Right cardiac atrium (tissue), 5 donors: ENCODE results near the gene BEND6. TPM values are rescaled to one million over a fixed set of nuclear protein-coding genes. Genes with fewer than 3 reads are reported as not detected.
"Not testable (repeated sequence)": the region's sequence is repeated elsewhere in the genome, so short reads cannot be mapped to it uniquely, and the experiment has no call there.

ENCODE experiments used
- ATAC-seq, 2 donors: fragments of 200-7000 bp; cut with Tn5 transposase; one replicate each; pipeline versions ENCODE4 v1.8.0 to v1.9.1; 2020; ENCODE audit warnings: moderate library complexity in 2 of 2, mild to moderate bottlenecking in 1 of 2
- DNase-seq, 3 donors: peaks; one replicate each; pipeline ENCODE4 v3.0.0-alpha.2; 2020
- H3K27ac ChIP-seq: one replicate; pipeline ENCODE4 v1.5.1; 2013; ENCODE audit warnings: mild to moderate bottlenecking, low read length, control low read depth, moderate library complexity
- H3K27me3 ChIP-seq: one replicate; pipeline ENCODE4 v1.6.1; 2013; ENCODE audit not compliant: control insufficient read depth, insufficient read depth
- H3K4me1 ChIP-seq: one replicate; pipeline ENCODE4 v1.6.1; 2013; ENCODE audit warnings: low read length; ENCODE audit not compliant: control insufficient read depth, insufficient read depth
- H3K4me3 ChIP-seq: one replicate; pipeline ENCODE4 v1.5.1; 2013; ENCODE audit warnings: low read length, control low read depth
- H3K9me3 ChIP-seq: one replicate; pipeline ENCODE4 v1.6.1; 2013; ENCODE audit warnings: low read length; ENCODE audit not compliant: control insufficient read depth
- whole genome bisulfite sequencing: extraction: QIAGEN DNeasy Blood & Tissue Kit; methylation state at CpG from one replicate; pipeline ENCODE4 v1.1.7; 2013; 5-methylcytosine and 5-hydroxymethylcytosine counted together
- intact Hi-C, 4 donors: fragments of 100-400 bp; cut with DNase I; formaldehyde crosslinking; loops; one replicate each; pipeline versions ENCODE4 v1.11.0 to v1.14.0; 2022 to 2023
- polyA plus RNA-seq: library from polyadenylated mRNA; stranded (reverse); fragments of 200-250 nt; gene quantifications from one replicate; pipeline ENCODE4 v1.2.3, GENCODE V29; 2013
- total RNA-seq, 4 donors: library from RNA; stranded (reverse); fragmentation: NEBNext Ultra II Directional; extraction: Animal tissue kit (Norgen Biotek cat#: 25700); gene quantifications; one replicate each; pipeline ENCODE4 v1.2.1, GENCODE V29; 2021
- donor health status: healthy with polysubstance abuse.
- donor health status: DM: no; HTN: yes; CAD: no.
- donor health status: DM: no; HTN: no; CAD: no.
- donor health status: DM: no; HTN: yes; CAD: no; lungs with severe emphysema.
- donor health status: DM: yes; HTN: yes; CAD: no.

BEND6 gene
- total and polyA plus RNA-seq, 5 donors, result 0.70 to 2.4 (median 1.3) TPM

DNA sequence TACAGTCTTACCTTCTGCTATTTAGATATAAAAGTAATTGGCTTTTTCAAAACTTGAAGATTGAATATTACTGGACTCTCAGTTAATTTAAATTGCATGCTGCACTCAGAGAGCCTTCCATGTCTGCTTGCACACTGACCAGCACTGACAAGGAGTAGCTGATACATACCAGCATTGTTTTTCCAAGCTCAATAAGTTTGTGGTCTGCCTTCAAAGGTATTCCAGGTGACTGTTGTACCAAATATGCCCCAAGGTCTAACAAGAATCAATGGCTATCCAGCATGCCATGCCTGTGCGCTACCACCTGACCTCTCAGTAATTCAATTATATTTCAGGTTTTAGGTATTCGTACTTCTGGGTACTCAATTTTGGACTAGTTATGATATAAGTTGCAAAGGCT lies 30.0 kb downstream of the BEND6 start:
- Histone ChIP-seq H3K4me1 (no peaks in the 10 kb centered on the region), H3K9me3 (no peaks in the 10 kb centered on the region), H3K4me3 (no peak overlapping the region), H3K27ac (no peak overlapping the region), H3K27me3 (no peaks in the 10 kb centered on the region)
- WGBS, result 96% methylated on average over 2 of the region's 2 CpGs
- no peak for ATAC-seq
- intact Hi-C loops, result no loop called here
- DNase-seq, result no peak

DNA sequence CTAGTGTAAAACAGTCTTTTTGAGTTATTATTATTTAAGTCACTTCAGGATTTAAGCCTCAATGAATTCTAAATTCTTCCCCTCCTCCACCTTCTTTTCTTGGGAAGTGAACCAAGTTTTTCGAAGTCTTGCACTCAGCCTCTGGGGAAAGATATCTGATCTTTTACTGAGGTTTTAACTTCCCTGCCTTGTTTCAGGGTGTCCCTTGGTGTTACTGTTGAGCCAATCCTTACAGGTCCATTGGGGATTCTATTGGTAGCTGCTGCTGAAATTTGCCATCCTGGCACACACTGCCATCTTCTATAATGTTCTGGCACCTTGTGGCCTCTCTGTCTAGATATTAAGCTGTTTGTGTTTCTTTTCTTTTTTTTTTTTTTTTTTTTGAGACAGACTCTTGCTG lies 31.7 kb downstream of the BEND6 start:
- Histone ChIP-seq H3K27me3 (no peaks in the 10 kb centered on the region), H3K4me3 (no peak overlapping the region), H3K9me3 (no peaks in the 10 kb centered on the region), H3K27ac (no peak overlapping the region), H3K4me1 (no peaks in the 10 kb centered on the region)
- no peak for ATAC-seq
- no peak for DNase-seq
- intact Hi-C loops, result no loop called here
- WGBS, result 53% methylated on average over 1 of the region's 1 CpG

DNA sequence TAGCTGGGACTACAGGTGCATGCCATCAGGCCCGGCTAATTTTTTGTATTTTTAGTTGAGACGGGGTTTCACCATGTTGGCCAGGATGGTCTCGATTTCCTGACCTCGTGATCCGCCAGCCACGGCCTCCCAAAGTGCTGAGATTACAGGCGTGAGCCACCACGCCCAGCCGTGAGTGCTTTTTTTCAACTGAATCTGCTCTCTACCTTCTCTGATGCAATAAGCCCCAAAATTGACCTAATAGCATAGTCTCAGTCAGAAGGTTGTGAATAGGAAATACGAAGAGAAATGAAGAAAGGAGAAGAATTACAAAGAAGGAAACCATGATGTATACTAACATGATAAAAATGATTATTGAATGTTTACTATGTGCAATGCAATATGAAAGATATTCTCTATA lies 33.2 kb downstream of the BEND6 start:
- DNase-seq (no peak), ATAC-seq (no peak)
- intact Hi-C loops, result no loop called here
- H3K4me1 ChIP-seq, result no peaks in the 10 kb centered on the region
- 85% methylated on average over 10 of the region's 10 CpGs for WGBS
- H3K27ac ChIP-seq, result no peak overlapping the region
- no peaks in the 10 kb centered on the region for H3K27me3 ChIP-seq
- no peaks in the 10 kb centered on the region for H3K9me3 ChIP-seq
- H3K4me3 ChIP-seq, result no peak overlapping the region

DNA sequence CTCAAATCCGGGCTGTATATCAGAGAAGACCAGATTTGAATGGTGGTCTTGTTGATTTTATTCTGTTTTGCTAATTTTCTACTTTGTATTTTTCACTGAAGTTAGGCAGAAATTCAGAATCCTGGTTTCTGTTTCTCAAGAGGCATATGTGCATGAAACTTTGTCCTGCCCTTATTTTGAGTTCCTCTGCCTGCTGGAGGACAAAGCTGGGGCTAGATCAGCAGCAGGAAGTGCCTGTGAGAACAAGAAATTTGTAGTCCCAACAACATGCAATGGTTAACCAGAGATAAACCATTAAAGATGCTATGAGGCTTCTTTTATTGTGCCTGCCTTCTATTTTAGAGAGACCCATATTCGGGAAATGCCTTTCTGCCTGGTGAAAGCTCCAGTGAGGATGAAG lies 37.1 kb downstream of the BEND6 start:
- ATAC-seq (no peak), DNase-seq (no peak)
- intact Hi-C loops, result no loop called here
- Histone ChIP-seq H3K4me3 (no peak overlapping the region), H3K27me3 (no peaks in the 10 kb centered on the region), H3K9me3 (no peaks in the 10 kb centered on the region), H3K4me1 (no peaks in the 10 kb centered on the region), H3K27ac (no peak overlapping the region)
- WGBS, result 77% methylated on average over 2 of the region's 2 CpGs

DNA sequence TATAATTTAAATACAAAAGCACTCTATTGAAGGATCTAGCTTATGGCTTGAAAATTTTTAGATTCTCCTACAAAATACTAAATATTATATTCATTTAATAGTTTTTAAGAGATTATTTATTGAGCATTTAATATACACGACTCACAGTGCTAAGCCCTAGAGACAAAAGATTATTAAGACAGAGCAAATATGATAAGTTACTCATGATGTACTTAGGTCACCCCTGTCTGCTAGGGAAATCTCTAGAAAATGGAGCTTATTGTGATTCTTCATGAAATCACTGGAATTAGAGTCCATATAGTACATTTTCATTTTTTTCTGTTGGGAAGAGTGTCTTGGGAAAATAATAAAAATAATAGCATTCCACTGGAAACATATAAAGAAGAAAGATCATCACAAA lies 37.8 kb downstream of the BEND6 start:
- WGBS, result 68% methylated on average over 1 of the region's 1 CpG
- Histone ChIP-seq H3K9me3 (no peaks in the 10 kb centered on the region), H3K27ac (no peak overlapping the region), H3K27me3 (no peaks in the 10 kb centered on the region), H3K4me1 (no peaks in the 10 kb centered on the region), H3K4me3 (no peak overlapping the region)
- ATAC-seq (no peak), DNase-seq (no peak)
- intact Hi-C loops, result no loop called here

DNA sequence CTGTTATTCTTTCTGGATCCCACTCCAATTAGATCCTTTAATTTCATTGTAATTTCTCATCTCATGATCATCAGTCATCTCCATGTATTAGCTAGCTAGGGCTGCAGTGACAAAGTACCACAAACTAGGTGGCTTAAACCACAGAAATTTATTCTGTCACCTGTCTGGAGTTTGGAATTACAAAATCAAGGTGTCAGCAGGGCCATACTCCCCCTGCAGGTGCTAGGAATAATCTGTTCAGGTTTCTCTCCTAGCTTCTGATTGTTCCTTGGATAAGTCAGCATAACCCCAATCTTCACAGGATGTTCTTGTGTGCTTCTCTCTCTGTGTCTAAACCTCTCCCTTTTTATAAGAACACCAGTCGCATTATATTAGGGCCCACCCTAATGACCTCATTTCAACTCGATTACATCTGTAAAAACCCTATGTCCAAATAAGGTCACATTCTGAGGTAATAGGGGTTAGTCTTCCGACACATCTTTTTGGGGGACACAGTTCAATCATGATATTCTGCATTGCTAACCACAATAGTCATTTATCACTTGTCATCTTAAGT lies 40.5 kb downstream of the BEND6 start:
- 83% methylated on average over 3 of the region's 3 CpGs for WGBS
- DNase-seq, result no peak
- H3K4me3 ChIP-seq, result no peak overlapping the region
- H3K9me3 ChIP-seq, result peaks cover 5% of the 10 kb centered on the region
- no peak for ATAC-seq
- H3K4me1 ChIP-seq, result no peaks in the 10 kb centered on the region
- no peaks in the 10 kb centered on the region for H3K27me3 ChIP-seq
- H3K27ac ChIP-seq, result no peak overlapping the region
- intact Hi-C loops, result no loop called here

DNA sequence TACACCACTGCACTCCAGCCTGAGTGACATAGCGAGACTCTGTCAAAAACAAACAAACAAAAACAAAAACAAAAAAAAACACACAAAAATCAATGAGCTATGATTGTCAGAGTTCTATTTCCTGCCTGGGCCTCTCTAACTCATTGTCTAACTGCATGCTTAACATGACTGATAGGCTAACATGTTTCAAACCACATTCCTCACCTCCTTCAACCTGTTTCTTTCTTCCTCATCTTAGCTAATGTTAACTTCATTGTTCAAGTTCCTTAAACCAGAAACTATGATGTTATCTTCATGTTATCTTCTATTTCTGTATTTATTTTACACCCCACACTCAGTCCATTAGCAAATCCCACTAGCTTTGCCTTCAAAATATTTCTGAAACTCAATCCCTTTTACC lies 41.5 kb downstream of the BEND6 start:
- WGBS, result 79% methylated on average over 1 of the region's 1 CpG
- H3K27me3 ChIP-seq, result no peaks in the 10 kb centered on the region
- DNase-seq (no peak), ATAC-seq (no peak)
- no peak overlapping the region for H3K4me3 ChIP-seq
- H3K27ac ChIP-seq, result no peak overlapping the region
- intact Hi-C loops, result no loop called here
- H3K4me1 ChIP-seq, result no peaks in the 10 kb centered on the region
- H3K9me3 ChIP-seq, result peaks cover 5% of the 10 kb centered on the region

DNA sequence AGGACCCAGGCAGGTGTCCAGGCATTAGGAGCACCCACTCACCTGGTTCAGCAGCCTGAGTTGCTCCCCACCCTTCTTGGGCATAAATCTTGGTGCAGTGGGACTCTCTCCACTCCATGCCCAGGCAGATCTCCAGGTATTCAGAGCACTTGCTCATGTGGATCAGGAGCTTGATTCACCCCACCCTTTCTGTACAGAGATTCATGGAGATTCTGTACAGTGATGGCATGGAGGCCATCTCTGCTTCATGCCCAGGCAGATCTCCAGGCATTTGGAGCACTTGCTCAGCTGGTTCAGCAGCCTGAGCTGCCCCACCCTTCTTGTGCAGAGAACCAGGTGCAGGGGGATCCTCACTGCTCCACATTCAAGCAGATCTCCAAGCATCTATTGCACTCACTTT lies 44.1 kb downstream of the BEND6 start:
- H3K4me3 ChIP-seq, result no peak overlapping the region
- no peaks in the 10 kb centered on the region for H3K27me3 ChIP-seq
- H3K27ac ChIP-seq, result no peak overlapping the region
- intact Hi-C loops, result no loop called here
- peaks cover 5% of the 10 kb centered on the region for H3K9me3 ChIP-seq
- ATAC-seq (no peak), DNase-seq (no peak)
- H3K4me1 ChIP-seq, result no peaks in the 10 kb centered on the region

DNA sequence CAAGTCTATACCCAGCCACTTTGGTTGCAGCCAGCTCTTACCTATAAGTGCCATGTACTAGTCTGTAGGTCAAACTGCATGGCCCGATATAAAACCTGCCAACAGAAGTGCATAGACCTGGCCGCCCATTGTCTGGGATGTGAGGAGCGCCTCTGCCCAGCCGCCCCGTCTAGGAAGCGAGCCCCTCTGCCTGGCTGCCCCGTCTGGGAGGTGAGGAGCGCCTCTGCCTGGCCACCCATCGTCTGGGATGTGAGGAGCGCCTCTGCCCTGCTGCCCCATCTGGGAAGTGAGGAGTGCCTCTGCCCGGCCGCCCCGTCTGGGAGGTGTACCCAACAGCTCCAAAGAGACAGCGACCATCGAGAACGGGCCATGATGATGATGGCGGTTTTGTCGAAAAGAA lies 44.8 kb downstream of the BEND6 start:
- WGBS, result 91% methylated on average over 18 of the region's 18 CpGs

DNA sequence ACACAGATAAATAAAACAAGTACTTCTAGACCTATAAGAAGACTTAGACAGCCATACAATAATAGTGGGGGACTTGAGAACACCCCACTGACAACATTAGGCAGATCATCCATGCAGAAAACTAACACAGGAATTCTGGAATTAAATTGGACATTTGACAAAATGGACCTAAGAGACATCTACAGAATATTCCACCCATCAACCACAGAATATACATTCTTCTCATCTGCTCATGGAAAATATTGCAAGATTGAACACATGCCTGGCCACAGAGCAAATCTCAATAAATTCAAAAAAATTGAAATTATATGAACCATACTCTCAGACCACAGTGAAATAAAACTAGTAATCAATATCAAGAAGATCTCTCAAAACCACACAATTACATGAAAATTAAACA lies 47.3 kb downstream of the BEND6 start:
- Histone ChIP-seq H3K9me3 (peaks cover 5% of the 10 kb centered on the region), H3K27ac (no peak overlapping the region), H3K4me1 (no peaks in the 10 kb centered on the region), H3K27me3 (no peaks in the 10 kb centered on the region), H3K4me3 (no peak overlapping the region)
- no peak for ATAC-seq
- DNase-seq, result no peak
- intact Hi-C loops, result no loop called here

More for the DNA sequence above, 44.8 kb downstream of the BEND6 start:
- H3K9me3 ChIP-seq, DNase-seq, H3K4me3 ChIP-seq, H3K27me3 ChIP-seq, ATAC-seq, H3K4me1 ChIP-seq, intact Hi-C loops, H3K27ac ChIP-seq: not testable (repeated sequence)

DNA sequence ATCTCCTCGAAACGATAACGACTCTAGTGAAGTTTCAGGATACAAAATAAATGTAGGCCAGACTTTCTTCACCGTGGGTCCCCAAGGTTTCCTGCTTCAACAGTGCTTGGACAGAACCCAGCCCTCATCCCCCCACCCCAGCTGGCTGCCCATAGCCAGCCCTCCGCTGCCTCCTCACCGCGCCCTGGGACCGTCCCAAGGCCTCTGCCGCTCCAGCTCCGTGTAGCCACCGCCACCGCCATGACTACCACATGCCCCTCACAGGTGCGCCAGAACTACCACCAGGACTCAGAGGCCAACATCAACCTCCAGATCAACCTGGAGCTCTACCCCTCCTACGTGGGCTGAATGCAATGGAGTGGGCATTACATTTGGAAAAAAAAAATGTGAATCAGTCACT lies 49.4 kb downstream of the BEND6 start:
- H3K27me3 ChIP-seq, result no peaks in the 10 kb centered on the region
- 94% methylated on average over 14 of the region's 14 CpGs for WGBS

DNA sequence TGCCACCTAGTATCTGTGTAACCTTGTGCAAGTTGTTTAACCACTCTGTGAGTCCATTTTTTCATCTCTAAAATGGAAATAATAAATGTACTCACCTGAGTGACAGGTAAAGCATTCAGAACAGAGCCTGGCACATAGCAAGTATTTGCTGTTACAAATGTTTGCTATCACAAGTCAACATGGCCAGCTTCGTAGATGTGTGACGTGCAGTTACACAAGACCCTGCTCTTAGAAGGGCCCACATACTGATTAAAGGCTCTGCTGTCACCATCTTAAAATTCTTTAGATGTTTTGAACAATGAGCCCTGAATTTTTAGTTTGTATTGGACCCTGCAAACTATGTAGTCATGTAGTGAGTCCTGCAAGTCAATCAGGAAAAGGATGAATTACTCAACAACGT lies 51.2 kb downstream of the BEND6 start:
- no peaks in the 10 kb centered on the region for H3K27me3 ChIP-seq
- H3K9me3 ChIP-seq, result no peaks in the 10 kb centered on the region
- intact Hi-C loops, result no loop called here
- no peak for DNase-seq
- ATAC-seq, result no peak
- H3K4me3 ChIP-seq, result no peak overlapping the region
- 57% methylated on average over 3 of the region's 3 CpGs for WGBS
- H3K27ac ChIP-seq, result no peak overlapping the region
- no peaks in the 10 kb centered on the region for H3K4me1 ChIP-seq

More for the DNA sequence above, 49.4 kb downstream of the BEND6 start:
- H3K27ac ChIP-seq, result no peak overlapping the region
- intact Hi-C loops, result no loop called here
- H3K4me3 ChIP-seq, result no peak overlapping the region
- DNase-seq, result peak in 1 of 3 donors; percentile 44
- H3K4me1 ChIP-seq, result no peaks in the 10 kb centered on the region
- ATAC-seq, result no peak
- no peaks in the 10 kb centered on the region for H3K9me3 ChIP-seq
